GM12878 (cell line): Measurements from ENCODE around the gene XPO1. TPM values are rescaled to one million over a fixed set of nuclear protein-coding genes. Genes with fewer than 3 reads are reported as not detected.

Experiments
- ATAC-seq: fragments of 200-7000 bp; cut with Tn5 transposase; 3 replicates; pipeline ENCODE4 v1.9.1; 2020; ENCODE audit warnings: mild to moderate bottlenecking, moderate library complexity
- BruUV-seq: library from RNA; stranded (reverse); fragments of 400-500 nt; replicated peaks from 2 replicates; lab custom pipeline; 2021; lab: Mats Ljungman, UMichigan
- CTCF ChIA-PET: fragments of 300-600 bp; sonication (Branson Sonifier 250); formaldehyde crosslinking; extraction: SDS; loops from one replicate; lab custom pipeline; 2021; ENCODE audit warnings: inconsistent platforms; lab: Yijun Ruan, JAX
- POLR2A ChIA-PET: fragments of 350-600 bp; formaldehyde crosslinking; extraction: SDS; loops from one replicate; lab custom pipeline; 2021; ENCODE audit warnings: inconsistent platforms; lab: Charles Lee
- RAD21 ChIA-PET: fragments of 300-600 bp; sonication (Branson Sonifier 250); formaldehyde crosslinking; loops from one replicate; lab custom pipeline; 2023; ENCODE audit warnings: antibody characterized with exemption; ENCODE audit not compliant: unreplicated experiment; lab: Charles Lee
- SMC1A ChIA-PET: fragments of 300-600 bp; sonication (Branson Sonifier 250); formaldehyde crosslinking; loops from one replicate; lab custom pipeline; 2023; ENCODE audit not compliant: unreplicated experiment, uncharacterized antibody; lab: Charles Lee
- DNase-seq: peaks from one replicate; pipeline ENCODE4 v3.0.0-alpha.2; 2011; ENCODE audit warnings: low read depth, low spot score
- FAIRE-seq: peaks from 3 replicates; lab custom pipeline; 2011; peaks lifted over from hg19 to GRCh38; lab: Jason Lieb, UNC
- H2AFZ ChIP-seq: 2 replicates; pipeline ENCODE4 v1.6.0; 2011; ENCODE audit warnings: low read depth, low read length, control low read depth; ENCODE audit not compliant: control insufficient read depth
- H3K27ac ChIP-seq: 2 replicates; pipeline ENCODE4 v1.5.1; 2011; ENCODE audit warnings: control low read depth; ENCODE audit not compliant: control insufficient read depth, insufficient read depth
- H3K27me3 ChIP-seq, 2 experiments: replicated peaks in 1 of 2; 2 replicates each; pipeline versions ENCODE4 v1.6.0 to v1.6.1; 2011; ENCODE audit warnings: low read length in 1 of 2; ENCODE audit not compliant: control insufficient read depth in 2 of 2, insufficient read depth in 2 of 2
- H3K36me3 ChIP-seq, 2 experiments: 2 replicates each; pipeline ENCODE4 v1.5.1; 2011; ENCODE audit warnings: low read length in 1 of 2; ENCODE audit not compliant: control insufficient read depth in 2 of 2, insufficient read depth in 2 of 2
- H3K4me1 ChIP-seq: 2 replicates; pipeline ENCODE4 v1.6.1; 2011; ENCODE audit warnings: mild to moderate bottlenecking, low read length, moderate library complexity, mixed read lengths; ENCODE audit not compliant: control insufficient read depth, insufficient read depth
- H3K4me2 ChIP-seq: 2 replicates; pipeline ENCODE4 v1.6.0; 2011; ENCODE audit warnings: control low read depth; ENCODE audit not compliant: control insufficient read depth, insufficient read depth
- H3K4me3 ChIP-seq: fragments of 200-600 bp; sonication (generic); 2 replicates; pipeline ENCODE4 v1.5.1; 2016
- H3K79me2 ChIP-seq: 2 replicates; pipeline ENCODE4 v1.6.0; 2011; ENCODE audit warnings: low read length; ENCODE audit not compliant: control insufficient read depth, insufficient read depth
- H3K9ac ChIP-seq: 2 replicates; pipeline ENCODE4 v1.8.0; 2011; ENCODE audit warnings: low read length, control low read depth, mixed read lengths; ENCODE audit not compliant: control insufficient read depth, insufficient read depth
- H3K9me3 ChIP-seq: replicated peaks from 3 replicates; pipeline ENCODE4 v1.5.1; 2011; ENCODE audit warnings: mild to moderate bottlenecking, low read length; ENCODE audit not compliant: control insufficient read depth, insufficient read depth
- H4K20me1 ChIP-seq: 2 replicates; pipeline ENCODE4 v1.6.0; 2011; ENCODE audit not compliant: control insufficient read depth, insufficient read depth
- FOXM1 ChIP-seq: IDR thresholded peaks from 2 replicates; pipeline ENCODE4 v1.6.1; 2012; ENCODE audit warnings: low read depth, mild to moderate bottlenecking, inconsistent platforms, low read length, moderate library complexity
- MTA2 ChIP-seq: fragments of 450-650 bp; IDR thresholded peaks from 2 replicates; pipeline ENCODE4 v1.6.1; 2016; ENCODE audit warnings: low read depth, mild to moderate bottlenecking, moderate library complexity
- NFIC ChIP-seq: IDR thresholded peaks from 2 replicates; pipeline ENCODE4 v1.6.1; 2012; ENCODE audit warnings: low read depth, mild to moderate bottlenecking, inconsistent platforms, low read length, moderate library complexity
- NKRF ChIP-seq: fragments of 450-650 bp; conservative IDR thresholded peaks from 2 replicates; pipeline ENCODE4 v1.6.1; 2017; ENCODE audit warnings: mild to moderate bottlenecking, moderate library complexity
- PAX8 ChIP-seq: fragments of 450-650 bp; IDR thresholded peaks from 2 replicates; pipeline ENCODE4 v1.6.1; 2017; ENCODE audit warnings: mild to moderate bottlenecking, moderate library complexity
- RUNX3 ChIP-seq: IDR thresholded peaks from 2 replicates; pipeline ENCODE4 v1.6.1; 2012; ENCODE audit warnings: low read length, inconsistent platforms
- SMARCA5 ChIP-seq: fragments of 450-650 bp; IDR thresholded peaks from 2 replicates; pipeline ENCODE4 v1.6.1; 2017; ENCODE audit warnings: mild to moderate bottlenecking
- SREBF2 ChIP-seq: IDR thresholded peaks from 2 replicates; pipeline ENCODE4 v1.6.1; 2012; ENCODE audit warnings: mild to moderate bottlenecking, low read length
- STAT1 ChIP-seq: fragments of 450-650 bp; conservative IDR thresholded peaks from 2 replicates; pipeline ENCODE4 v1.6.1; 2014; ENCODE audit warnings: antibody characterized with exemption, mild to moderate bottlenecking
- TAF1 ChIP-seq: IDR thresholded peaks from 2 replicates; pipeline ENCODE4 v1.6.1; 2011; ENCODE audit warnings: mild to moderate bottlenecking, low read depth, low read length, borderline replicate concordance
- TBL1XR1 ChIP-seq: IDR thresholded peaks from 2 replicates; pipeline ENCODE4 v1.6.1; 2012; ENCODE audit warnings: low read depth, low read length, improper control_type of control experiment
- YBX1 ChIP-seq: fragments of 450-650 bp; IDR thresholded peaks from 2 replicates; pipeline ENCODE4 v1.6.1; 2016; ENCODE audit warnings: antibody characterized with exemption
- WGBS: methylation state at CpG from one replicate; pipeline ENCODE4 v1.1.6; 2016; ENCODE audit warnings: low lambda C conversion rate; ENCODE audit not compliant: insufficient replicate concordance, insufficient coverage; ENCODE audit errors: missing lambda C conversion rate; 5-methylcytosine and 5-hydroxymethylcytosine counted together
- in situ Hi-C: fragments of 300-500 bp; cut with MboI; formaldehyde crosslinking; loops from 9 replicates; pipeline ENCODE4 v1.14.3; 2018; ENCODE audit warnings: mixed read lengths
- intact Hi-C: fragments of 100-400 bp; cut with micrococcal nuclease; formaldehyde crosslinking; loops from one replicate; pipeline ENCODE4 v1.14.2; 2022; ENCODE audit not compliant: unreplicated experiment
- polyA plus RNA-seq, 11 experiments: library from polyadenylated mRNA; depleted of rRNA in 4 of 11; unstranded in 6 of 11; stranded (reverse) in 5 of 11; fragments of >200 nt; fragmentation: Nextera tagmentation in 4 of 11; fragmentation: Illumina TruSeq in 1 of 11; extraction: Ambion mirVana in 4 of 11; extraction: Trizol in 1 of 11; gene quantifications; 1 replicate in 1 of 11; 2 replicates in 10 of 11; pipeline versions ENCODE4 v1.2.1 to v1.2.3, GENCODE V29; 2011 to 2016; ENCODE audit warnings: inconsistent platforms in 2 of 11, missing spikeins in 2 of 11, low read depth in 1 of 11
- total RNA-seq, 4 experiments: library from RNA; depleted of rRNA in 3 of 4; stranded (reverse); fragments of >200 nt in 3 of 4; fragmentation: Illumina TruSeq in 1 of 4; extraction: Trizol in 1 of 4; gene quantifications; 2 replicates each; pipeline versions ENCODE4 v1.2.1 to v1.2.3, GENCODE V29; 2013 to 2021

Gene XPO1
- total and polyA plus RNA-seq, 10 of the 15 experiments (the other 5 are each of a cell fraction or from before 2014, with no cell fraction given) = 57.3 to 216 (median 153) TPM

DNA sequence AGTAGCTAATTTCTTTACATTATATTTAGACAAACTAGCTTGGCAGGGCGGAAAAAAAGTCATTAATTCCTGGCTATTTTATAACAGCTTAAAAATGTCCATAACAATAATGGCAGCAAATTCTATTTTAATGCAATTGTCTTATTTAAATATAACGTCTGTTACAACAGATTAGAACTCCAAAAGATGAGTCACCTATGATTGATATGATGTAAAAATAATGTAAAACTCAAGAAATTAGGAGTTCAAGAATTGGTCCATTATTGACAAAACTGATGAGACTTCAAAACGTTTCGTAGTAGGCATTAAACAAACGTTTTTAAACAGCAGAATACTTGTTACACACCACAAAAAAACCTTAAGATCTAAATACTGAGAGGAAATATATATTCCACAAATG, 2.7 kb downstream of the XPO1 start:
- Histone ChIP-seq H4K20me1 (peaks cover 4% of the 10 kb centered on the region; the same call in 1 of the 2 replicates), H3K4me2 (peak overlapping the region; percentile 87), H3K9ac (peak overlapping the region; percentile 98), H3K27me3 (no peaks in the 10 kb centered on the region), H3K4me3 (peak overlapping the region; percentile 84), H3K4me1 (peaks cover 5% of the 10 kb centered on the region), H3K27ac (peak overlapping the region; percentile 99; the same call in 1 of the 2 replicates), H2AFZ (no peak overlapping the region), H3K36me3 (no peaks in the 10 kb centered on the region), H3K79me2 (peaks cover 79% of the 10 kb centered on the region), H3K9me3 (no peaks in the 10 kb centered on the region; the same call in 2 of the 3 replicates)
- RAD21 ChIA-PET = interaction anchor here (0.7 to 2.0 kb wide), 8 partner anchors 40 to 125 kb away, joined by 3 to 11 read pairs (median 4); no protein-coding TSS in a partner anchor
- CTCF ChIA-PET = interaction anchor here (0.9 to 2.4 kb wide), 10 partner anchors 9 to 123 kb away, joined by 3 to 14 read pairs (median 4); no protein-coding TSS in a partner anchor
- WGBS = 4% methylated on average over 5 of the region's 5 CpGs
- DNase-seq (no peak), ATAC-seq (no peak), FAIRE-seq (no peak)
- SMC1A ChIA-PET = interaction anchor here (0.6 to 2.8 kb wide), 31 partner anchors 8 to 146 kb away, joined by 3 to 11 read pairs (median 3); no protein-coding TSS in a partner anchor
- BruUV-seq = no TSS peak
- TF ChIP-seq TAF1 (no peak), NFIC (no peak), MTA2 (no peak), SREBF2 (no peak), PAX8 (no peak), NKRF (no peak), TBL1XR1 (no peak), STAT1 (no peak), SMARCA5 (no peak), FOXM1 (no peak), YBX1 (no peak), RUNX3 (no peak)
- POLR2A ChIA-PET = interaction anchor here (0.7 to 1.2 kb wide), 2 partner anchors 68 to 109 kb away, joined by 4 read pairs; no protein-coding TSS in a partner anchor
- intact Hi-C loops (loop anchor here (5.0 to 10.0 kb wide), 3 partner anchors 52 to 229 kb away; no protein-coding TSS in a partner anchor), in situ Hi-C loops (no loop called here)
